MCF 10A (cell line): ENCODE results near the gene CCDC122. TPM values are rescaled to one million over a fixed set of nuclear protein-coding genes. Genes with fewer than 3 reads are reported as not detected.
A peak's percentile ranks its signal among the peaks of the same experiment; 100 is the strongest.

Experiments used
- BruUV-seq: library from RNA; stranded (reverse); fragments of 400-500 nt; replicated peaks from 2 replicates; lab custom pipeline; 2021; lab: Mats Ljungman, UMichigan
- CTCF ChIA-PET: fragments of 300-600 bp; sonication (Branson Sonifier 250); formaldehyde crosslinking; extraction: SDS; loops from one replicate; lab custom pipeline; 2021; ENCODE audit warnings: antibody characterized with exemption, inconsistent platforms; lab: Yijun Ruan, JAX
- POLR2A ChIA-PET: fragments of 300-600, 350-650 bp; sonication (Branson Sonifier 250); formaldehyde crosslinking; extraction: SDS; loops from one replicate; lab custom pipeline; 2020; ENCODE audit warnings: antibody characterized with exemption, inconsistent platforms; lab: Yijun Ruan, JAX
- DNase-seq: peaks from one replicate; pipeline ENCODE4 v3.0.0-alpha.2; 2018; ENCODE audit not compliant: unreplicated experiment
- H3K27ac Mint-ChIP-seq: one replicate; pipeline ENCODE4 v1.8.0; 2022; ENCODE audit warnings: mild to moderate bottlenecking, low read depth, mixed read lengths; ENCODE audit not compliant: unreplicated experiment
- H3K27me3 Mint-ChIP-seq: one replicate; pipeline ENCODE4 v1.8.0; 2022; ENCODE audit warnings: mixed read lengths; ENCODE audit not compliant: insufficient read depth, unreplicated experiment
- H3K36me3 Mint-ChIP-seq: one replicate; pipeline ENCODE4 v1.8.0; 2022; ENCODE audit warnings: mild to moderate bottlenecking, moderate library complexity, mixed read lengths; ENCODE audit not compliant: insufficient read depth, unreplicated experiment
- H3K4me1 Mint-ChIP-seq: one replicate; pipeline ENCODE4 v1.8.0; 2022; ENCODE audit warnings: mixed read lengths; ENCODE audit not compliant: insufficient read depth, unreplicated experiment
- H3K4me3 Mint-ChIP-seq: one replicate; pipeline ENCODE4 v1.8.0; 2022; ENCODE audit warnings: mild to moderate bottlenecking, moderate library complexity, mixed read lengths; ENCODE audit not compliant: unreplicated experiment
- H3K9me3 Mint-ChIP-seq: one replicate; pipeline ENCODE4 v1.8.0; 2022; ENCODE audit warnings: mixed read lengths; ENCODE audit not compliant: unreplicated experiment
- CTCF ChIP-seq: fragments of 200-600 bp; IDR thresholded peaks from one replicate; pipeline ENCODE4 v1.8.0; 2022; ENCODE audit warnings: antibody characterized with exemption, mild to moderate bottlenecking; ENCODE audit not compliant: unreplicated experiment
- intact Hi-C: fragments of 100-400 bp; cut with micrococcal nuclease; formaldehyde crosslinking; loops from 2 replicates; pipeline ENCODE4 v1.14.1; 2022
- total RNA-seq: library from RNA; stranded (reverse); gene quantifications from 2 replicates; pipeline ENCODE4 v1.2.3, GENCODE V29; 2022

CCDC122 gene
- total RNA-seq, 1 experiment from 2014 or later = 16.3 TPM

DNA sequence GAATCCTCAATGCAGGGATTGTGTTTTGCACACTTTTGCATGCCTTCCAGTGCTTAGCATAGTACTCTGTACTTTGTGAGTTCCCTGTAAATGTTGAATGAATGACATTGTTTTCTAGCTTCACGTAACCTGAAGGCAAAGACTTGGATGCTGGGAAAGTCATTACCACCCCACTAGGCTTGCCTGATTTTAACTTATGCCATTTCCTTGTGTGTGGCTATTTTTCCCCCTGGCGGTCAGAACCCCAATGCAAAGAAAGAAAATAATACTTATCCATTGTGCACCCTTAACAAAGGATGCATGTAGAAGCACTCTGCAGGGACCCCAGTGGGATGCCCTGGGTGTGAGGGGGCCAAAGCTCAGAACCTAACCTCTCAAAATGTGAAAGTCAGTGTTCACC lies 91.5 kb downstream of the CCDC122 start:
- Mint-ChIP-seq H3K4me1 (peaks cover 17% of the 10 kb centered on the region), H3K27ac (no peak overlapping the region), H3K27me3 (no peaks in the 10 kb centered on the region), H3K36me3 (no peaks in the 10 kb centered on the region), H3K4me3 (peak overlapping the region; percentile 80), H3K9me3 (no peaks in the 10 kb centered on the region)
- BruUV-seq = no TSS peak
- intact Hi-C loops = loop anchor here (1.0 to 5.0 kb wide), 6 partner anchors 485 to 1191 kb away; no protein-coding TSS in a partner anchor
- DNase-seq = peak; percentile 52
- ChIA-PET CTCF (interaction anchor here (0.6 to 2.6 kb wide), 4 partner anchors 16 to 704 kb away, joined by 3 to 18 read pairs (median 4); no protein-coding TSS in a partner anchor), POLR2A (no interaction called here)
- TF ChIP-seq CTCF = peak; percentile 33

DNA sequence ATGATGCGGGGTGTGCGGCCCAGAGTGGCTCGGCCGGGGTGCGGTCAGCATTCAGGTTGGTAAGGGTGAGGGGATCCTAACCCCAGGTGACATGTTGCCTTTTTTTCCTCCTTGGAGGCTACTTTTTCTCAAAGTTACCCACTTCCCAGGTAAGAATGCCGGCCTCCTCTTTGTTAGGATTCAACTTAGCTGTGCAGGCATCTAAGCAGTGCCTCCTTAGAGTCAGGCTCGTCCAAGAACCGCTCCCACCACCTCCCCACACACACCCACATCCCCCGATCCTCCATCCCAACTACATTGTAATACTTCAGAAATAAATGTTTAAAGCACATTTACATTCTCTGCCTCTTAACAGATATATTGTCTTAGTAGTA lies 92.0 kb downstream of the CCDC122 start:
- BruUV-seq = no TSS peak
- TF ChIP-seq CTCF = no peak
- intact Hi-C loops = loop anchor here (1.0 to 5.0 kb wide), 5 partner anchors 555 to 1190 kb away; no protein-coding TSS in a partner anchor
- no peaks in the 10 kb centered on the region for H3K36me3 Mint-ChIP-seq
- H3K27me3 Mint-ChIP-seq = no peaks in the 10 kb centered on the region
- ChIA-PET POLR2A (no interaction called here), CTCF (interaction anchor here (0.6 to 2.6 kb wide), 4 partner anchors 17 to 702 kb away, joined by 3 to 18 read pairs (median 4); no protein-coding TSS in a partner anchor)
- peaks cover 18% of the 10 kb centered on the region for H3K4me1 Mint-ChIP-seq
- H3K9me3 Mint-ChIP-seq = no peaks in the 10 kb centered on the region
- H3K4me3 Mint-ChIP-seq = peak overlapping the region; percentile 80
- DNase-seq = no peak
- no peak overlapping the region for H3K27ac Mint-ChIP-seq

- no peaks in the 10 kb centered on the region for H3K27me3 Mint-ChIP-seq
- H3K4me1 Mint-ChIP-seq = peaks cover 20% of the 10 kb centered on the region
- H3K36me3 Mint-ChIP-seq = no peaks in the 10 kb centered on the region
- TSS peak; percentile 68 for BruUV-seq
- CTCF ChIA-PET = interaction anchor here (0.7 to 1.9 kb wide), 6 partner anchors 17 to 1134 kb away, joined by 3 to 5 read pairs (median 4); no protein-coding TSS in a partner anchor
- POLR2A ChIA-PET = interaction anchor here (0.8 to 1.7 kb wide), 4 partner anchors 8 to 892 kb away, joined by 3 to 4 read pairs (median 4); no protein-coding TSS in a partner anchor
- H3K27ac Mint-ChIP-seq = peak within 1 kb of the TSS; percentile 23
- intact Hi-C loops = loop anchor here (1.0 to 5.0 kb wide), 5 partner anchors 555 to 1190 kb away; no protein-coding TSS in a partner anchor
- peak within 1 kb of the TSS; percentile 80 for H3K4me3 Mint-ChIP-seq
- TF ChIP-seq CTCF = peak; percentile 12
- H3K9me3 Mint-ChIP-seq = no peaks in the 10 kb centered on the region
- DNase-seq = peak; percentile 60
These were observed 92.6 kb downstream of the CCDC122 start, which contains the start of gene ENOX1 for GRCh38 chr13:43786766-43787517. Gene ENOX1, minus strand, starts transcription at chr13:43786972.

GRCh38 chr13:43786472-43786765 lies 93.1 kb downstream of the CCDC122 start:
- no peak overlapping the region for H3K27ac Mint-ChIP-seq
- H3K4me3 Mint-ChIP-seq = peak overlapping the region; percentile 80
- no TSS peak for BruUV-seq
- H3K36me3 Mint-ChIP-seq = no peaks in the 10 kb centered on the region
- TF ChIP-seq CTCF = no peak
- intact Hi-C loops = loop anchor here (5.0 kb wide), 3 partner anchors 554 to 1189 kb away; no protein-coding TSS in a partner anchor
- ChIA-PET POLR2A (interaction anchor here (0.8 to 1.7 kb wide), 4 partner anchors 8 to 892 kb away, joined by 3 to 4 read pairs (median 4); no protein-coding TSS in a partner anchor), CTCF (interaction anchor here (0.7 to 1.9 kb wide), 7 partner anchors 18 to 1134 kb away, joined by 3 to 6 read pairs (median 4); no protein-coding TSS in a partner anchor)
- H3K27me3 Mint-ChIP-seq = no peaks in the 10 kb centered on the region
- peaks cover 20% of the 10 kb centered on the region for H3K4me1 Mint-ChIP-seq
- DNase-seq = no peak
- H3K9me3 Mint-ChIP-seq = no peaks in the 10 kb centered on the region
